Amniotic stem cell (primary cell): ENCODE results near the gene SOBP.

ENCODE experiments used
- DNase-seq: peaks from one replicate; lab custom pipeline; 2025; lab: John Stamatoyannopoulos, UW

The SOBP gene

GRCh38 chr6:107523054-107523791, 33.3 kb downstream of the SOBP start:
- DNase-seq: no peak

GRCh38 chr6:107523794-107524193, 33.9 kb downstream of the SOBP start:
- DNase-seq: no peak

GRCh38 chr6:107524626-107525025, 34.7 kb downstream of the SOBP start:
- no peak for DNase-seq

- no peak for DNase-seq
Observed at GRCh38 chr6:107531868-107532267, 42.0 kb downstream of the SOBP start.

GRCh38 chr6:107532706-107533105, 42.8 kb downstream of the SOBP start:
- DNase-seq: no peak

GRCh38 chr6:107533415-107534059, 43.6 kb downstream of the SOBP start:
- DNase-seq: no peak

- DNase-seq: no peak
Observed at GRCh38 chr6:107534571-107535141, 44.7 kb downstream of the SOBP start.

- no peak for DNase-seq
Observed at GRCh38 chr6:107535626-107536025, 45.7 kb downstream of the SOBP start.

- no peak for DNase-seq
Observed at GRCh38 chr6:107536180-107536961, 46.5 kb downstream of the SOBP start.

- DNase-seq: no peak
Observed at GRCh38 chr6:107537559-107537958, 47.6 kb downstream of the SOBP start.

GRCh38 chr6:107538856-107539387, 49.0 kb downstream of the SOBP start:
- no peak for DNase-seq

GRCh38 chr6:107539409-107539808, 49.5 kb downstream of the SOBP start:
- no peak for DNase-seq

- DNase-seq: no peak
Observed at GRCh38 chr6:107539849-107540464, 50.0 kb downstream of the SOBP start.

GRCh38 chr6:107540465-107540857, 50.5 kb downstream of the SOBP start:
- DNase-seq: no peak

GRCh38 chr6:107542192-107542668, 52.3 kb downstream of the SOBP start:
- DNase-seq: no peak

GRCh38 chr6:107543088-107543487, 53.2 kb downstream of the SOBP start:
- DNase-seq: no peak

- DNase-seq: no peak
Observed at GRCh38 chr6:107543567-107543966, 53.6 kb downstream of the SOBP start.

- DNase-seq: no peak
Observed at GRCh38 chr6:107545763-107546162, 55.8 kb downstream of the SOBP start.

GRCh38 chr6:107546691-107547450, 57.0 kb downstream of the SOBP start:
- DNase-seq: no peak

- DNase-seq: no peak
Observed at GRCh38 chr6:107547451-107547840, 57.5 kb downstream of the SOBP start.

GRCh38 chr6:107550241-107550840, 60.4 kb downstream of the SOBP start:
- DNase-seq: no peak
